Measurements from ENCODE around the gene SNX10.
A peak's percentile ranks its signal among the peaks of the same experiment; 100 is the strongest.

Gene SNX10

DNA sequence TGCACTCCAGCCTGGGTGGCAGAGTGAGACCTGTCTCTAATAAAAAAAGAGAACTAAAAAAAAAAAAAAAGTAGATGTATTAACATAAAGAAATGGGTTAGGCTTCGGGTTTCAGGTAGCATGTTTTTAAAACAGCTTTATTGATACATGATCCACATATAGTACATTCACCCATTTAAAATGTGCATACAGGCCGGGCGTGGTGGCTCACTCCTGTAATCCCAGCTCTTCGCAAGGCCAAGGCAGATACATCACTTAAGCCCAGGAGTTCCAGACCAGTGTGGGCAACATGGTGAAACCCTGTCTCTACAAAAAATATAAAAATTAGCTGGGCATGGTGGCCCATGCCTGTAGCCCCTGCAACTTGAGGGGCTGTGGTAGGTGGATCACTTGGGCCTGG lies 39.5 kb downstream of the SNX10 start:
- Histone ChIP-seq H3K9me3 (ENCODE audit: low read length) (no peaks in the 10 kb centered on the region), H3K4me1 (ENCODE audit: insufficient read depth, low read length, severe bottlenecking) (peaks cover 53% of the 10 kb centered on the region), H3F3A (ENCODE audit: insufficient read depth, low read length) (peaks cover 17% of the 10 kb centered on the region), H3K4me2 (ENCODE audit: low read length) (no peak overlapping the region), H3K27ac (ENCODE audit: low read depth, low read length, poor library complexity, severe bottlenecking) (peak overlapping the region; percentile 49), H3K36me3 (ENCODE audit: insufficient read depth, low read length) (peaks cover 15% of the 10 kb centered on the region; the same call in 1 of the 2 replicates), H3K9me2 (ENCODE audit: low read depth, low read length) (no peaks in the 10 kb centered on the region), H4K20me1 (ENCODE audit: insufficient read depth, low read length) (no peaks in the 10 kb centered on the region), H3K27me3 (ENCODE audit: insufficient read depth, low read length) (no peaks in the 10 kb centered on the region), H2AFZ (ENCODE audit: low read length) (no peak overlapping the region), H3K79me2 (ENCODE audit: insufficient read depth, low read length) (peaks cover 23% of the 10 kb centered on the region), H3K4me3 (ENCODE audit: low read depth, low read length, poor library complexity, severe bottlenecking) (no peak overlapping the region), H3K9ac (ENCODE audit: low read length) (no peak overlapping the region)
- TF ChIP-seq, protein P1, sequence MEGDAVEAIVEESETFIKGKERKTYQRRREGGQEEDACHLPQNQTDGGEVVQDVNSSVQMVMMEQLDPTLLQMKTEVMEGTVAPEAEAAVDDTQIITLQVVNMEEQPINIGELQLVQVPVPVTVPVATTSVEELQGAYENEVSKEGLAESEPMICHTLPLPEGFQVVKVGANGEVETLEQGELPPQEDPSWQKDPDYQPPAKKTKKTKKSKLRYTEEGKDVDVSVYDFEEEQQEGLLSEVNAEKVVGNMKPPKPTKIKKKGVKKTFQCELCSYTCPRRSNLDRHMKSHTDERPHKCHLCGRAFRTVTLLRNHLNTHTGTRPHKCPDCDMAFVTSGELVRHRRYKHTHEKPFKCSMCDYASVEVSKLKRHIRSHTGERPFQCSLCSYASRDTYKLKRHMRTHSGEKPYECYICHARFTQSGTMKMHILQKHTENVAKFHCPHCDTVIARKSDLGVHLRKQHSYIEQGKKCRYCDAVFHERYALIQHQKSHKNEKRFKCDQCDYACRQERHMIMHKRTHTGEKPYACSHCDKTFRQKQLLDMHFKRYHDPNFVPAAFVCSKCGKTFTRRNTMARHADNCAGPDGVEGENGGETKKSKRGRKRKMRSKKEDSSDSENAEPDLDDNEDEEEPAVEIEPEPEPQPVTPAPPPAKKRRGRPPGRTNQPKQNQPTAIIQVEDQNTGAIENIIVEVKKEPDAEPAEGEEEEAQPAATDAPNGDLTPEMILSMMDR (IDR thresholded peaks at IDR 0.05; ENCODE audit: low read length) = no peak
- TF ChIP-seq EZH2 (IDR thresholded peaks at IDR 0.05; ENCODE audit: borderline replicate concordance, low read length) = no peak

DNA sequence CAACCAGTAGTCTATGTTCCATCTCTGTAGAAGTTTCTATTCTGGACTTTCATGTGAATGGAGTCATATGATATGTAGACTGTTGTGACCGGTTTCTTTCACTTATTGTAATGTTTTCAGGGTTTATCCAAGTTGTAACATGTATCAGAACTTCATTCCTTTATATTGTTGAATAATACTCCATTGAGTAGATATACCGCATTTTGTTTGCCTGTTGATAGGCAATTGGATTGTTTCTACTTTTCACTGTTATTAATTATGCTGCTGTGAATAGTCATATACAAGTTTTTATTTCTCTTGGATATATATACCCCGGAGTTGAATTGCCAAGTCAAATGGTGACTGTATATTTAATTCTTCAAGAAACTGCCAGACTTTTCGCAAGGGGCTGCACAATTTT lies 40.1 kb downstream of the SNX10 start:
- H3K9me3 ChIP-seq (ENCODE audit: low read length) = no peaks in the 10 kb centered on the region
- H3K79me2 ChIP-seq (ENCODE audit: insufficient read depth, low read length) = peaks cover 25% of the 10 kb centered on the region
- no peak overlapping the region for H3K9ac ChIP-seq (ENCODE audit: low read length)
- TF ChIP-seq EZH2 (IDR thresholded peaks at IDR 0.05; ENCODE audit: borderline replicate concordance, low read length) = no peak
- TF ChIP-seq, protein P1 (IDR thresholded peaks at IDR 0.05; ENCODE audit: low read length) = no peak
- H3F3A ChIP-seq (ENCODE audit: insufficient read depth, low read length) = peaks cover 17% of the 10 kb centered on the region
- H3K36me3 ChIP-seq (ENCODE audit: insufficient read depth, low read length) = peaks cover 11% of the 10 kb centered on the region; the same call in 1 of the 2 replicates
- H3K4me2 ChIP-seq (ENCODE audit: low read length) = no peak overlapping the region
- H3K4me1 ChIP-seq (ENCODE audit: insufficient read depth, low read length, severe bottlenecking) = peaks cover 59% of the 10 kb centered on the region
- no peak overlapping the region for H3K27ac ChIP-seq (ENCODE audit: low read depth, low read length, poor library complexity, severe bottlenecking)
- no peak overlapping the region for H3K4me3 ChIP-seq (ENCODE audit: low read depth, low read length, poor library complexity, severe bottlenecking)
- no peak overlapping the region for H2AFZ ChIP-seq (ENCODE audit: low read length)
- no peaks in the 10 kb centered on the region for H3K9me2 ChIP-seq (ENCODE audit: low read depth, low read length)
- no peaks in the 10 kb centered on the region for H4K20me1 ChIP-seq (ENCODE audit: insufficient read depth, low read length)
- H3K27me3 ChIP-seq (ENCODE audit: insufficient read depth, low read length) = no peaks in the 10 kb centered on the region

DNA sequence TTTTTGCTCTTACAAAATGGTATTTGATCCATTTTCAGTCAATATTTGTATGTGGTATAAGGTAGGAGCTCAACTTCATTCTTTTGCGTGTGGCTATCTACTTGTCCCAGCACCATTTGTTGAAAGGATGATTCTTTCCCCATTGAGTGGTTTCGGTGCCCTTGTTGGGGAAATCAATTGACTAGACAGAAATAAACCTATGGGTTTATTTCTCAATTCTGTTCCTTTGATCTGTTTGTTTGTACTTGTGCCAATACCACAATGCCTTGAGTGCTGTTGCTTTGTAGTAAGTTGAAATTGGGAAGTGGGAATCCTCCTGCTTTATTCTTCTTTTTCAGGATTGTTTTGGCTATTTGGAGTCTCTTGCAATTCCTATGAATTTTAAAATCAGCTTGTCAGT lies 41.0 kb downstream of the SNX10 start:
- Histone ChIP-seq H2AFZ (ENCODE audit: low read length) (no peak overlapping the region), H3K27ac (ENCODE audit: low read depth, low read length, poor library complexity, severe bottlenecking) (no peak overlapping the region), H3K79me2 (ENCODE audit: insufficient read depth, low read length) (peaks cover 34% of the 10 kb centered on the region), H3K9ac (ENCODE audit: low read length) (no peak overlapping the region), H3K9me3 (ENCODE audit: low read length) (no peaks in the 10 kb centered on the region), H3K4me2 (ENCODE audit: low read length) (no peak overlapping the region), H3F3A (ENCODE audit: insufficient read depth, low read length) (peaks cover 17% of the 10 kb centered on the region), H3K4me1 (ENCODE audit: insufficient read depth, low read length, severe bottlenecking) (peaks cover 68% of the 10 kb centered on the region), H4K20me1 (ENCODE audit: insufficient read depth, low read length) (no peaks in the 10 kb centered on the region), H3K9me2 (ENCODE audit: low read depth, low read length) (no peaks in the 10 kb centered on the region), H3K4me3 (ENCODE audit: low read depth, low read length, poor library complexity, severe bottlenecking) (no peak overlapping the region), H3K27me3 (ENCODE audit: insufficient read depth, low read length) (no peaks in the 10 kb centered on the region), H3K36me3 (ENCODE audit: insufficient read depth, low read length) (peaks cover 11% of the 10 kb centered on the region; the same call in 1 of the 2 replicates)
- no peak for TF ChIP-seq EZH2 (IDR thresholded peaks at IDR 0.05; ENCODE audit: borderline replicate concordance, low read length)
- TF ChIP-seq, protein P1 (IDR thresholded peaks at IDR 0.05; ENCODE audit: low read length) = no peak

Measured in OCI-LY1 (cell line).